GM18907 (cell line): Measurements from ENCODE around the gene ZBTB5.
"Not testable (repeated sequence)": the region's sequence is repeated elsewhere in the genome, so short reads cannot be mapped to it uniquely, and the experiment has no call there.

ENCODE experiments used
- ATAC-seq: cut with Tn5 transposase; IDR thresholded peaks from one replicate; pipeline ENCODE4 v1.9.1; 2021; ENCODE audit warnings: mild to moderate bottlenecking, moderate library complexity; ENCODE audit not compliant: unreplicated experiment

Gene ZBTB5

DNA sequence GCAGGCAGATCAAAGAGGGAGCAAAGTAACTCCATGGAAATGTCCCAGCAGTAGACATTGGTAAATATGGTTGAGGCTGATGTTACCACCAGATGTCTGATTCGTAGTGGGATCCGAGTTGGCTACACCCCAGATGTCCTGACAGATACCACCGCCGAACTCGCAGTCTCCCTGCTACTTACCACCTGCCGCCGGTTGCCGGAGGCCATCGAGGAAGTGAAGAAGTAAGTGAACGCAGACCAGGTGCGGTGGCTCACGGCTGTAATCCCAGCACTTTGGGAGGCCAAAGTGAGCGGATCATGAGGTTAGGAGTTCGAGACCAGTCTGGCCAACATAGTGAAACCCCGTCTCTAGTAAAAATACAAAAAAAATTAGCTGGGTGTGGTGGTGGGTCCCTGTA, 38.8 kb downstream of the ZBTB5 start:
- not testable (repeated sequence) for ATAC-seq

DNA sequence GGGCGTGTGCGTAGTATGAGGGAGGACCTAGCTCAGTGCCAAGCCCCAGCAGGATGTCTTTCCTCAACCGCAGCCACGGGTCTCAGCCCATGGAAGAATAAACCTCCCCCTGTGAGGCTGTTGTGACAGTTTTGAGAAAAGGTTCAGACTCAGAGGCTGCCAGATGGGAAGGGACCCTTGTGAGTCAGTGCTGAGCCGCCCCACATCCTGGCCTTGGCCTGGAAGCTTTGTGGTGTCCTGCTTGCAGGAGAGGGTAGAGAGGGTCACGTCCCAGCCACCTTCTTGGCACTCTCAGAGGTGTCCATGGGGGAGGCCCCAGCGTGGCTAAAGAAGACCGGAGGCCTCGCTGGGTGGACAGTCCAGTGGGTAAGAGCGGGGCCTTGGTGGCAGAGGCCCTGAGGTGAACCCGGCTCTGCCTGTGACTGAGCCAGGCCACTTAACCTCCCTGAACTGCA, 39.9 kb downstream of the ZBTB5 start:
- ATAC-seq: no peak

DNA sequence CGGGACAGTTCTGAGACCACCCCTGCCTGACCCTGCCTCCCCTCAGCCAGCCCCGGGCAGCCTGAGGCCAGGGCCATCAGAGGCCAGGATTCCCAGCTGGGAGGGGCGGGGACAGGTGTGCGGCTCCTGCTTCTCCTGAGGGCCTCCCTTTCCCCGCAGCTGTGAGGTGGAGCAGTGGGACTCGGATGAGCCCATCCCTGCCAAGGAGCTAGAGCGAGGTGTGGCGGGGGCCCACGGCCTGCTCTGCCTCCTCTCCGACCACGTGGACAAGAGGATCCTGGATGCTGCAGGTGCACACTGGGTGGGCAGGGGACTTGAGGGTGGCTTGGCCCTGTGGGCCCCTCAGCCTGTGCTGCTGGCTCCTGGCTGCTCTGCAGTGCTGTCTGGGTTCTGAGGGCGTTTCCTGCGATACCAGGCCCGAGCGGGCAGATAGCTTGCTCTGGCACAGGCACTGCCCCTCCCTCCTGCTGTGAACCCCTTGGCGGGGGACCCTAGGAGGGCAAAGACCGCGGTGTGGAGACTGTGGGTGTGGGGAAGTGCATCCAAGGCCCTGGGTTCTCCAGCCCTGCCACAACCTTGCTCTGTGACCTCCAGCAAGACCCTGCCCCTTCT, 40.5 kb downstream of the ZBTB5 start:
- ATAC-seq: no peak

DNA sequence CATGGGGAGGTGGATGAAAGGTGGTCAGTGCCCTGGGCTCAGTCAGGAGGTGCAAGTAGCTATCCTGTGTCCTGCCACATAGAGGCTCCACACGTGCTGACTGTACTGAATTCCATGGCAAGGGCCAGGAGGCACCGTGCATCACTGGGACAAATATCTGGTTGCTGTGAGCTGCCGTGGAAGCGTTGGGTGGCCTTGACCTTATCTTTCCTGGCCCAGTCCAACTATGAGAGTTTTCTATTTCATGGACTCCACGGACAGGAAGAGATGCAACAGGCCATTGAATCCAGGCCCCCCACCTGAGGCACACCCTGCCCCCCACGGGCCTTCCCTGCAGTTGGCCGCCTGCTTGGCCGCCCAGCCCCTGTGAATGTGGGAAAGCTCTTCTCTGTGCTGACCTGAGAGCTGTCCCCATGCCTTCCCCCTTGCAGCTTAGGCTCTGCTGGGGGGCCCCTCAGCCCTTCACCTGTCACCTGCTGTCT, 41.0 kb downstream of the ZBTB5 start:
- no peak for ATAC-seq

DNA sequence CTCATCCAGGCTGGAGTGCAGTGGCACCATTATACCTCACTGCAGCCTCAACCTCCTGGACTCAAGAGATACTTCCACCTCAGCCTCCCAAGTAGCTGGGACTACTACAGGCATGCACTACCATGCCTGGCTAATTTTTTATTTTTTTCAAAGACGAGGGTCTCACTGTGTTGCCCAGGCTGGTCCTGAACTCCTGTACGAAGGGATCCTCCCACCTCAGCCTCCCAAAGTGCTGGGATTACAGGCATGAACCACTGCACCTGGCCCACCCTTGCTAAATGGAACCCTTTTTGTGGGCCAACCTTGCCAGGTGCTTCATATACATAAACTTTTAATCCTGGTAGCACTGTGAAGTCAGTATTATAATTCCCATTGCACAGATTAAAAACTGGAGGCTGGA, 41.7 kb downstream of the ZBTB5 start:
- no peak for ATAC-seq

DNA sequence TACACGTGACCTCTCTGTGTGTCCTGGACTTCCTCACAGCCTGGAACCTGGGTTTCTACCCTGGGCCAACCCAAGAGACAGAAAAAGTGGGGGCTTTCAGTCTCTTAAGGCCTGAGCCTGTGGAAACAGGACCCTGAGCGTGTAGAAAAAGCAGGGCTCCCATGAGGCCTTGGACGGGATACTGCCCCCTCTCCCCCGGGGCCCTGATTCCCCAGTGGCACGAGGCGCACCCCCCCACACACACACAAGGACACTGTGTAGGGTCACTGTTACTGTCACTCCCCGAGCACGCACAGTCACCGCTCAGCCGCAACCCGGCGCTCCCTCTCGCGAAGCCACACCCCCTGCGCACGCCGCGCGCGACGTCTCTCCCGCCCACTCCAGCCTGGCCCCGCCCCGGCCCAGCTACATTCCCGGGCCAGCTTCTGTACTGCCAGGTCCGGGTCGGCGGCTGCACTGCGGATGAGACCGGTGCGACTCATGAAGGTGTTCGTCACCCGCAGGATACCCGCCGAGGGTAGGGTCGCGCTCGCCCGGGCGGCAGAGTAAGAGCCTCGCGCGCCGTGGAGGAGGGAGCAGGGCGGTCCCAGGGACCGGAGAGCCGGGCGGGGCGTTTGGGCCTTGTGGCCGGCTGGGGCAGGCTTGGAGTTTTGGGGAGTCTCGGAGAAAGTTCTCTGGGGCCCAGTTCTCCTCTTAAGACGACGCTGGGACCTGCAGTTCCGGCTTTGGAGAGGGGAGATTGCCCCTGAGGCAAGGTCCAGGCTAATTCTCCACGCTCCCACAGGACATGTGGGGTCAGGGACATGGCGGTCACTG, 42.8 kb downstream of the ZBTB5 start, which contains the start of gene GRHPR:
Gene GRHPR, plus strand, starts transcription at position 408 of the 816 bp plus-strand sequence. Its CDS starts 55 bp downstream, at position 463.
- peak; percentile 88 for ATAC-seq

DNA sequence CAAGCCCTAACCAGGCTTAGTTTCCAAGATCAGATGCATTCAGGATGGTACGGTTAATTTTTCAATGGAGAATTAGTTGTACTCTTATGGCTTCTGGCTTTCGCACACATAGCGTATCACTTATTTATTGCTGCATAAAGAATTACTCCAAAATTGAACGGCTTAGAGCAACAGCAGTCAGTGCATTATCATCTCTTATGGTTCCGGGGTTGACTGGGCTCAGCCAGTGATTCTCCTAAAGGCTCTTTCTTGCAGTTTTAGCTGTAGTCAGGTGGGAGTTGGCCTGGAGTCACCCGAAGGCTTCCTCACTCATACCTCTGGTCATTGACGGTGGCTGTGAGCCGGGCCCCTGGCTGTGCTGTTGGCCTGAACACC, 43.3 kb downstream of the ZBTB5 start:
- ATAC-seq: no peak

DNA sequence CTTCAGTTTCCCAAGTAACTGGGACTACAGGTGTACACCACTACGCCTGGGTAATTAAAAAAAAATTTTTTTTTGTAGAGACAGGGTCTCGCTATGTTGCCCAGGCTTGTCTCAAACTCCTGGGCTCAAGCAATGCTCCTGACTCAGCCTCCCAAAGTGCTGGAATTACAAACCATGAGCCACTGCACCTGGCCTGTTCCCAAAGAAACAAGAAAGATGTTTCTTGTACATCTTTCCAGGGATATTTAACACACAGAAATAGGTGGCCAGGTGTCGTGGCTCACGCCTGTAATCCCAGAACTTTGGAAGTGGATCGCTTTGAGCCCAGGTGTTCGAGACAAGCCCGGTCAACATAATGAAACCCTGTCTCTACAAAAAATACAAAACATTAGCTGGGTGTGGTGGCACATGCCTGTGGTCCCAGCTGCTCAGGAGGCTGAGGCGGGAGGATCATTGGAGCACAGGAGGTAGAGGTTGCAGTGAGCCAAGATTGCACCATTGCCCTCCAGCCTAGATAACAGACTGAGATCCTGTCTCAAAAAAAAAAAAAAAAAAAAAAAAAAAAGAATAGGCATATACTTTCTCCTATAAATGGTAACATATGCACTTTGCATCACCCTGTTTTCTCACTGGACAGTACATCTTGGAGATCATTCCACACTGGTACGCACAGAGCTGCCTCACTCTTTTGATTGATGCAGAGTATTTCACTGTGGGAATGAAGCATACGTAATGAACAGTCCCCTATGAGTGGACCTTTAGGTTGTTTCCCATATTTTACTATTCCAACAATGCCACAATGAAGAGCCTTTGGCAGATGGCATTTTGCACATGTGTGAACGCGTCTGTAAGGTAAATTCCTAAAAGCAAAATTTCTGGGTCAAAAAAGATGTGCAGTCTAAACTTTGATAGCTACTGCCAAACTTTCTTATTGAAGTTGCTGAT, 44.7 kb downstream of the ZBTB5 start:
- no peak for ATAC-seq

DNA sequence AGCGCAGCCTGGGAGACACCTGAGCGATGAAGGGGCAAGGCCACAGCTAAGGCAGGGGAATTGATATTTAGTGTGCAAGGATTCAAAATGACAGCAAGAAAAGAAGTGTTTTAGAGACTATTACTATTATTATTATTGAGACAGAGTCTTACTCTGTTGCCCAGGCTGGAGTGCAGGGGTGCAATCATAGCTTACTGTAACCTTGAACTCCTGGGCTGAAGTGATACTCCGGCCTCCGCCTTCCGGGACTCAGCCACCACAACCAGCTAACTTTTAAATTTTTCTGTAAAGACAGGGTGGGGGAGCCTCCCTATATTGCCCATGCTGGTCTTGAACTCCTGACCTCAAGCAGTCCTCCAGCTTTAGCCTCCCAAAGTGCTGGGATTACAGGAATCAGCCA, 46.0 kb downstream of the ZBTB5 start:
- no peak for ATAC-seq

DNA sequence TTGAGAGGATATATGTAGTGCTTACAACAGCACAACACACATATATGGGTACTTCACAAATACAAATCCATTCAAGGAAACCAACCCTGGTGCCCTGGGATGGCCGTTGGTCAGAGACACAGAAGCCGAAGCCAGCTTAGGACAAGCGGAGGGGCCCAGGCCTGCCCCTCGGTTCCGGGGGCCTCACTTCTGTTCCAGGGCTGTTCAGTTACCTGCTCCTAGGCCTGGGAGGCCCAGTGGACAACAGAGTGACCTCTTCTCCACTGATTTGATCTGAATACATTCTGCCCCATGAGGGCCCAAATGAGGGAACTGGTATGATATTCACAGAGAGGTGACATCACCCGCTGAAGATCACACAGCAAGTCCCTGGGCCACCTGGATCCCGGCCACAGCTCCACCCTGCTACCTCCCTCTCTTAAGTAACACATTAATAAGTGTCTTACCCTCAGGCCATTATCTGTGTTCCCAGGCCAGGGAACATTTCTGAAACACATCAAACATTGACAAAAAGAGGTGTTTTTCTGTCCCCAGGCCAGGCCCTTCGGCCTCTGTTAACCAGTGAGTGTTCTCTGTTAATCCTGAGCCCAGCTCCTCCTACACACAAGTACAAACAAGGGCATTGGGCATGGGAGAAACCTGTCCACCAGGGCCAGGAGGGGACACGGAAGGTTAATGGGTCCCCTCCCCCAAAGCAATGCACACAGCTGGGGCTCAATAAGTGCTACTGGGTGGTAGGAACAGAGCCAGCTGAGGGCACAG, 47.2 kb downstream of the ZBTB5 start:
- ATAC-seq: peak; percentile 35

DNA sequence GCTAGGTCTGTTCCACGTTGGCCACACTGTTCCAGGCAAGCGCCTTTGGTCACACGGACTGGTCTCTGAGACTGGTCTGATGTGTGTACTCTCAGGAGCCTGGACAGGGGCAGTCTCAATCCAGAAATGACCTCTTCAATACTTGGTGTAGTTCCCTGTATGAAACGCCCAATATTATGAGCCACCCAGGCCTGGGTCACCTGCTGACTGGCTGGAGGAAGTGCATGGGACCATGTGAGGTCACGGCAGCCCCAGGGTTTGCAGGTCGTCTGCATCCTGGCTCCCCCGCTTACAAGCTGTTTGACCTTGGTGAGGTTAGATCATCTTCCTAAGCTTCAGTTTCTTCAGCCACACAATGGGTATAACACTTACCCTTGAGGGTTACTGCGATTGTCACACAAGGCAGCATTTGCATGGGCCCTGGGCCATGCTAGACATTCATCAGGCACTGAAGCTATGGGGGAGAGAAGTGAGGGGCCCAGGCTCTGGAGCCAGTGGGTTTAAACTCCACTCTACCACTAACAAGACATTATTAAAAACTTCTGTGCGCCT, 47.9 kb downstream of the ZBTB5 start:
- ATAC-seq: no peak

DNA sequence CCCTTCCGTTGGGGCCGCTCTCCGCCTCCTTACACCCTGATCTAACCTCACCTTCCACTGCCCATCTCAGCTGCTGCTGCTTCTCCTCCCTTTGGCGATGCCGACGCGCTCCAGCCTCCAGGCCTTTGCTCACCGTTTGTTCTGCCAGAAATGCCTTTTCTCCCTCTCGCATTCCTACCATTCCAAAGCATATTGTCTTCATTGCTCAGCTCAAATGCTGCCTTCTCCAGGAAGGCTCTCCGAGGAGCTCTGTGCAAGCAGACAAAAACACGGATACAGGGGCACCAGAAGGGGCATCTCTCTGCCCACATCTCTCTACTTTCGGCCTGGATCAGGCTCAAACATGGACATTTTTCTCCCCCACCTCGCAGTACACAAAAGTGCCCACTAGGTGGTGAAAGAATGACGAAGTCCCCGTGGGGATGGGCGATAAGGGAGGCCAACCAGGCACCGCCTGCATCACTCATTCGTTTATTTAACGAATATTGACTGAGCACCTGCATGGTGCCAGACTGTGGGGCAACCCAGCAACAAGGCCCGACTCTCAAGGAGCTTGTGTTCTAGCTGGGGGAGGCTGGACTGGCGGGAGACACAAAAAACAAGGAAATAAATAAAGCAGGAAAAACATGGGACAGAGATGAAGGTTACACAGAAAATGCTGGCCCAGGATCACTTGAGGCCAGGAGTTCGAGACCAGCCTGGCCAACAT, 50.1 kb downstream of the ZBTB5 start:
- ATAC-seq: no peak

DNA sequence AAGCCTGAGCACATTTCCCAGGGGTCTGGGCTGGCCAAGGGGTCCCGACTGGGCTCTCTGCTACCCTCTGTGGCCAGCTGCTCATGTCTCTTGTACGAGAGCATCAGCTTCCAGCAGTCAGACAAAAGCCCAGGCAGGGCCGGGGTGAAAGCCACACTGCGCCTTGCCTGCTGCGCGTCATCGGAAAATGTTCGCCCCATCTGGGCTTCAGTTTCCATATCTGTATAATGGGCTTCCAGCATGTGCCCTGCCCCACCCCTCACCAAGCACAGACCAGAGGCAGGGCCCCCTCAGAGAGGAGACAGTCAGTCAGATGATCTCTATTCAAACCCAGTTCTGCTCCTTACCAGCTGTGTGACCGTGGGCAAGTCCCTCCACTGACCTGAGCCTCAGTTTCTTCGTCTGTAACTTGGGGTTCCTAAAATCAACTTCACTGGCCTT, 50.7 kb downstream of the ZBTB5 start:
- ATAC-seq: no peak

DNA sequence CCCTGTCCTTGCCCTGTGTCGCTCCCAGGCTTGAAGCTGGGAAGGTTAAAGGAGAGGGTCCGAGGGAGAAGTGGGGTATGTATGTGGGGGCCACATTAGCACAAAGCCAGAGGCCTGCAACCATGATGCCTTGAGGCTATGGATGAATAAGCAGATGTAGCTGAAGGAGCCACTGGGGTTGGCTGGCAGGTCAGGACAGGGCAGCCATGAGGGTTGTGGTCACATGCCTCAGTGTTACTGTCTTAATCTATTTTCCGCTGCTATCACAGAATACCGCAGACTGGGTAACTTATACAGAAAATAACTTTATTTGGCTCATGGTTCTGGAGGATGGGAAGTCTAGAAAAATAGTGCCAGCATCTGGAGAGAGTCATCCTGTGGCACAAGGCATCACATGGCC, 51.9 kb downstream of the ZBTB5 start:
- ATAC-seq: no peak

DNA sequence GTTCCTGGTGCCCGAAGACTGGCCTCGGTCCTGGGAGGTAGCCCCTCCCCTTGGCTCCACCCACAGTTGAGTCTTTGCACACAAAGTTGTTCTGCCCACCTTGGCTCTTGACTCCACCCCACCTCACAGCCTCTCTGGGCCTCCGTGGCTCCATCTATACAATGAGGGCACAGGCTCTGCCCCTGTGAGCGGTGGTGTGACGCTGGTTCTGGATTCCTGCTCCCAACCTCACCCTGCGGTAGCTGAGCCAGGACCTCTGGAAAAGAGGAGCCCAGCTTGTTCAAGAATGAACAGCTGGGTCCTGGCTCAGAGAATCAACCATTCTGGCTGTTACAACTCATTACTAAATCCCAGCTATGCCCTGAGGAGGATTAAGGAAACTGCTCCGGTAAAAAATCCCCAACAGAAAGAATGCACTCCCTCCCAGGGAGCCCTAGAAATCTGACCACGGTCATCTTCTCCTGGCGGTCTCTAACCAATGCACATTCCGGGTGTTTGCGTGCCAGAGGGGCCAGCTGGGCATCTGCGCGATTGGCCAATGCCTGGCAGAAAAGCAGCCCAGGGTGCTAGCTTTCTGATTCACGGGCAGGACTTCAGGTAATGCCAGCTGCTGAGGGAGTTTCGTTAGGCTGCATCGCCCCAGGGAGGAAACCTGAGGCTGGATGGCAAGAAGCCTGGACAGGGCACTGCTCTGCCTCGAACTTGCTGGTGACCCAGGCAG, 52.7 kb downstream of the ZBTB5 start:
- no peak for ATAC-seq

DNA sequence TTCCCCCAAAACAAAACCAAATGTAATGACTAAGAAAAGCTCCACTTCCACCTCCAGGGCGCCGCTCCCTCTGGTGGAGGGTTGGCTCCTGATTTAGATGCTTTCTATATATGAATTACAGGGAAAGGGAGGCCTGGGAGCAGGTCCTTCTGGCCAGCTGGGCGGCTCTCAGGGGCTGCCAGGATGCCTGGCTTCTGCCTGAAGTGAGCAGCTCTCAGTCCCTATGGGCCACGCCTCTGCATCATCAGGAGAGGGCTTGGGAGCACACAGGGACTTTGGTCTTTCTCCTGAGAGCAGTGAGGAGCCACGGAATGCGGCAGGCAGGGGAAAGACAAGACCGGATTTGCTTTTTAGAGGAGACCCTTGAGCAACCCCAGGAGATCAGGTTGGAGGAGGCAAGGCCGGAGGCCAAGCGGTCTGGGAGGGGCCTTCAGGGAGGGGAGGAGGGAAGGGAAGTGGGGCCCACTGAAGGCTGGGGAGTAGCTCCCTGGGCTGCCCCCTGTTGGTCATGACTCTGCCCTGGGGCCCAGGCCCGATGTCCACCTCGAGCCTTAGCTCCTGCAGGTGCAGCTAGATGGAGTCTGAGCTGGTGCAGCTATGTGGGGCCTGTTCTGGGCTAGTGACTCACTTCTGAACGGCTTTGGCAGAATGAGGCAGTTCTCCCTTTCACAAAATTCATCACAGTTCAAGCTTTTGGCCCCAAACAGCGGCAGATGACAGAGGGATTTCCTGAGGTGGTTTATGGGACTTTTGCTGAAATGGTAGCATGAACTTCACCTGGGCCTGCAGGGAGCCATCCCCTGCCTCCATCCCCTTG, 54.1 kb downstream of the ZBTB5 start:
- ATAC-seq: peak; percentile 22

DNA sequence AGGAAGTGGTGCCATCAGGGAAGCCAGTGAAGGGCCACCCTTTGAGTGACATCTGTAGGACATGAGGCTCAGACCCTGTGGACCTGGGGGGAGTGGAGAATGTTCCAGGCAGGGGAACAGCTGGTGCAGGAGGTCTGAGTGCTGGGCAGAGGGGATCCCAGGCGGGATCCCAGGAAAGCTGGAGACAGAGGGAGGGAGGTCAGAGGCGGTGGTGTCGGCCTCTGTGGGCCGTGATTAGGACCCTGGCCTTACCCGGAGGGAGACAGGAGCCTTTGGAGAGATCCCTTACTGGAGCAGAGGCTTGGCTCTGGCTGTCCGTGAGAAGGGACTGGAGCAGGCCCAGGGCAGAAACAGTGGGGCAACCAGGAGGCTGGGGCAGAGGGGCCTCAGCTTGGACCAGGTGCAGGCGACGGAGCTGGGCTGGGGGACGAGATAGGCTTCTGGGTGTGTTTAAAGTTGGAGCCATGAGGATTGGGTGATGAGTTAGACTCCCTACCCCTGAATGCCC, 54.8 kb downstream of the ZBTB5 start:
- no peak for ATAC-seq
